Naive thymus-derived CD4-positive, alpha-beta T cell (primary cell): ENCODE data around the gene ZWINT. TPM values are rescaled to one million over a fixed set of nuclear protein-coding genes. Genes with fewer than 3 reads are reported as not detected.

Experiments used
- ATAC-seq: fragments of 150-1000 bp; cut with Tn5 transposase; 2 replicates; pipeline ENCODE4 v1.10.0; 2021; ENCODE audit warnings: mild to moderate bottlenecking, moderate library complexity
- CTCF ChIA-PET: fragments of 350-600 bp; sonication (Branson Sonifier 250); formaldehyde crosslinking; loops from one replicate; lab custom pipeline; 2021; ENCODE audit warnings: antibody characterized with exemption; lab: Charles Lee
- POLR2A ChIA-PET: fragments of 350-600 bp; sonication (Branson Sonifier 250); formaldehyde crosslinking; loops from one replicate; lab custom pipeline; 2021; ENCODE audit warnings: antibody characterized with exemption, inconsistent platforms; lab: Charles Lee
- DNase-seq, 9 donors: peaks; one replicate each; pipeline versions ENCODE4 v3.0.0 to v3.0.0-alpha.2; 2020 to 2022; ENCODE audit warnings: mixed read lengths in 1 of 9
- H3K27ac ChIP-seq: one replicate; pipeline ENCODE4 v1.7.0; 2013; ENCODE audit warnings: mild to moderate bottlenecking, low read depth, low read length, moderate library complexity
- H3K27me3 ChIP-seq, 2 donors: one replicate each; pipeline ENCODE4 v1.7.0; 2013; ENCODE audit warnings: low read length in 2 of 2, mild to moderate bottlenecking in 2 of 2, moderate library complexity in 2 of 2; ENCODE audit not compliant: control insufficient read depth in 2 of 2, insufficient read depth in 2 of 2
- H3K36me3 ChIP-seq, 3 experiments: 1 replicate in 2 of 3; 2 replicates in 1 of 3; pipeline ENCODE4 v1.7.0; 2013; ENCODE audit warnings: low read length in 3 of 3, mild to moderate bottlenecking in 3 of 3, moderate library complexity in 1 of 3; ENCODE audit not compliant: insufficient read depth in 3 of 3, control insufficient read depth in 2 of 3
- H3K4me1 ChIP-seq, 2 donors: one replicate each; pipeline ENCODE4 v1.7.0; 2013; ENCODE audit warnings: low read length in 2 of 2, mild to moderate bottlenecking in 2 of 2, moderate library complexity in 1 of 2; ENCODE audit not compliant: control insufficient read depth in 2 of 2, insufficient read depth in 2 of 2
- H3K4me3 ChIP-seq: 2 replicates; pipeline ENCODE4 v1.7.0; 2013; ENCODE audit warnings: mild to moderate bottlenecking, low read length
- H3K9me3 ChIP-seq, 3 experiments: 1 replicate in 2 of 3; 2 replicates in 1 of 3; pipeline ENCODE4 v1.7.0; 2013; ENCODE audit warnings: low read length in 3 of 3; ENCODE audit not compliant: control insufficient read depth in 2 of 3
- H3K27ac Mint-ChIP-seq, 9 donors: one replicate each; pipeline ENCODE4 v1.8.0; 2020 to 2022; ENCODE audit warnings: mixed read lengths in 9 of 9, mild to moderate bottlenecking in 8 of 9, moderate library complexity in 5 of 9, inconsistent platforms in 2 of 9
- H3K27me3 Mint-ChIP-seq, 5 donors: one replicate each; pipeline ENCODE4 v1.8.0; 2021 to 2022; ENCODE audit warnings: mixed read lengths in 5 of 5, mild to moderate bottlenecking in 1 of 5
- H3K36me3 Mint-ChIP-seq, 5 donors: one replicate each; pipeline ENCODE4 v1.8.0; 2020 to 2022; ENCODE audit warnings: mixed read lengths in 5 of 5, mild to moderate bottlenecking in 3 of 5, inconsistent platforms in 1 of 5
- H3K4me1 Mint-ChIP-seq, 7 donors: one replicate each; pipeline ENCODE4 v1.8.0; 2020 to 2022; ENCODE audit warnings: mixed read lengths in 7 of 7, mild to moderate bottlenecking in 3 of 7, inconsistent platforms in 1 of 7
- H3K4me3 Mint-ChIP-seq, 10 donors: one replicate each; pipeline ENCODE4 v1.8.0; 2020 to 2022; ENCODE audit warnings: mild to moderate bottlenecking in 10 of 10, mixed read lengths in 10 of 10, moderate library complexity in 6 of 10, inconsistent platforms in 2 of 10
- H3K9me3 Mint-ChIP-seq, 11 donors: one replicate each; pipeline ENCODE4 v1.8.0; 2020 to 2022; ENCODE audit warnings: mixed read lengths in 11 of 11, mild to moderate bottlenecking in 4 of 11, inconsistent platforms in 1 of 11, moderate library complexity in 1 of 11
- intact Hi-C, 2 donors: fragments of 100-400 bp; cut with micrococcal nuclease; formaldehyde crosslinking; loops; one replicate each; pipeline ENCODE4 v1.15.1; 2023
- polyA plus RNA-seq, 2 donors: library from polyadenylated mRNA; unstranded; fragments of 300-500 nt; fragmentation: Illumina TruSeq; gene quantifications; one replicate each; pipeline ENCODE4 v1.2.3, GENCODE V29; 2021
- total RNA-seq, 6 experiments: library from RNA in 5 of 6; stranded (reverse) in 5 of 6; gene quantifications; 1 replicate in 5 of 6; 2 replicates in 1 of 6; pipeline ENCODE4 v1.2.3 and lab custom pipeline; 2021 to 2026

The ZWINT gene
- total and polyA plus RNA-seq, 7 experiments from 2014 or later: 2.5 to 78.7 (median 3.5) TPM

GRCh38 chr10:56357018-56357417 is 4.0 kb downstream of the ZWINT start:
- intact Hi-C loops: no loop called here

GRCh38 chr10:56351909-56352630 is 9.0 kb downstream of the ZWINT start:
- H3K36me3 Mint-ChIP-seq: peaks cover 0 to 2% (median 0%) of the 10 kb centered on the region in 5 donors
- no peak overlapping the region for H3K4me3 ChIP-seq
- intact Hi-C loops: no loop called here
- no peaks in the 10 kb centered on the region for H3K4me1 ChIP-seq
- H3K9me3 ChIP-seq: no peaks in the 10 kb centered on the region
- DNase-seq (no peak), ATAC-seq (no peak)
- no peaks in the 10 kb centered on the region for H3K27me3 ChIP-seq
- POLR2A ChIA-PET: no interaction called here
- no peak overlapping the region for H3K4me3 Mint-ChIP-seq
- no peak overlapping the region for H3K27ac Mint-ChIP-seq
- CTCF ChIA-PET: no interaction called here
- no peaks in the 10 kb centered on the region for H3K27me3 Mint-ChIP-seq
- H3K36me3 ChIP-seq: no peaks in the 10 kb centered on the region
- no peak overlapping the region for H3K27ac ChIP-seq
- H3K9me3 Mint-ChIP-seq: no peaks in the 10 kb centered on the region
- peaks cover 0 to 3% (median 0%) of the 10 kb centered on the region in 7 donors for H3K4me1 Mint-ChIP-seq

More at GRCh38 chr10:56357018-56357417, 4.0 kb downstream of the ZWINT start:
- Mint-ChIP-seq H3K27me3 (no peaks in the 10 kb centered on the region), H3K9me3 (no peaks in the 10 kb centered on the region), H3K4me1 (peaks cover 9 to 38% (median 16%) of the 10 kb centered on the region in 7 donors), H3K36me3 (peaks cover 0 to 12% (median 0%) of the 10 kb centered on the region in 5 donors), H3K27ac (no peak overlapping the region), H3K4me3 (no peak overlapping the region)
- DNase-seq: no peak
- Histone ChIP-seq H3K4me1 (peaks cover 4 to 8% of the 10 kb centered on the region in 2 donors), H3K9me3 (no peaks in the 10 kb centered on the region), H3K36me3 (peaks cover 0 to 6% (median 0%) of the 10 kb centered on the region in 3 experiments), H3K27me3 (no peaks in the 10 kb centered on the region), H3K27ac (no peak overlapping the region), H3K4me3 (no peak overlapping the region)
- no peak for ATAC-seq
- CTCF ChIA-PET: no interaction called here
- POLR2A ChIA-PET: no interaction called here

- ATAC-seq: no peak
- Mint-ChIP-seq H3K36me3 (peaks cover 0 to 2% (median 0%) of the 10 kb centered on the region in 5 donors), H3K4me3 (no peak overlapping the region), H3K27me3 (no peaks in the 10 kb centered on the region), H3K9me3 (no peaks in the 10 kb centered on the region), H3K4me1 (no peaks in the 10 kb centered on the region), H3K27ac (no peak overlapping the region)
- intact Hi-C loops: no loop called here
- Histone ChIP-seq H3K27me3 (no peaks in the 10 kb centered on the region), H3K4me1 (no peaks in the 10 kb centered on the region), H3K4me3 (no peak overlapping the region), H3K36me3 (no peaks in the 10 kb centered on the region), H3K27ac (no peak overlapping the region), H3K9me3 (no peaks in the 10 kb centered on the region)
- ChIA-PET POLR2A (no interaction called here), CTCF (interaction anchor here (1.3 kb wide), 1 partner anchor 12 kb away, joined by 3 read pairs; the partner anchor contains the start of gene ZWINT)
- DNase-seq: no peak
Measured at GRCh38 chr10:56349611-56350010, 11.4 kb downstream of the ZWINT start.

- DNase-seq: no peak
- H3K27me3 ChIP-seq: no peaks in the 10 kb centered on the region
- no peaks in the 10 kb centered on the region for H3K36me3 ChIP-seq
- peaks cover 0 to 3% (median 0%) of the 10 kb centered on the region in 5 donors for H3K27me3 Mint-ChIP-seq
- H3K9me3 Mint-ChIP-seq: no peaks in the 10 kb centered on the region
- H3K4me3 ChIP-seq: no peak overlapping the region
- no peak overlapping the region for H3K27ac ChIP-seq
- H3K4me3 Mint-ChIP-seq: no peak overlapping the region
- intact Hi-C loops: no loop called here
- no peaks in the 10 kb centered on the region for H3K36me3 Mint-ChIP-seq
- CTCF ChIA-PET: interaction anchor here (0.5 kb wide), 1 partner anchor 8 kb away, joined by 3 read pairs; no protein-coding TSS in a partner anchor
- no peak for ATAC-seq
- no peak overlapping the region for H3K27ac Mint-ChIP-seq
- H3K4me1 ChIP-seq: no peaks in the 10 kb centered on the region
- POLR2A ChIA-PET: no interaction called here
- no peaks in the 10 kb centered on the region for H3K9me3 ChIP-seq
- H3K4me1 Mint-ChIP-seq: no peaks in the 10 kb centered on the region
Measured at GRCh38 chr10:56348101-56348500, 13.0 kb downstream of the ZWINT start.

GRCh38 chr10:56346845-56347415 is 14.1 kb downstream of the ZWINT start:
- POLR2A ChIA-PET: no interaction called here
- CTCF ChIA-PET: no interaction called here
- Mint-ChIP-seq H3K27me3 (peaks cover 0 to 5% (median 0%) of the 10 kb centered on the region in 5 donors), H3K27ac (no peak overlapping the region), H3K36me3 (no peaks in the 10 kb centered on the region), H3K9me3 (peaks cover 0 to 1% (median 0%) of the 10 kb centered on the region in 11 donors), H3K4me3 (no peak overlapping the region), H3K4me1 (no peaks in the 10 kb centered on the region)
- H3K36me3 ChIP-seq: no peaks in the 10 kb centered on the region
- no peaks in the 10 kb centered on the region for H3K4me1 ChIP-seq
- H3K27me3 ChIP-seq: no peaks in the 10 kb centered on the region
- no peaks in the 10 kb centered on the region for H3K9me3 ChIP-seq
- ATAC-seq (no peak), DNase-seq (no peak)
- intact Hi-C loops: no loop called here
- no peak overlapping the region for H3K4me3 ChIP-seq
- H3K27ac ChIP-seq: no peak overlapping the region

GRCh38 chr10:56341612-56342011 is 19.4 kb downstream of the ZWINT start:
- no peak overlapping the region for H3K27ac ChIP-seq
- DNase-seq (no peak), ATAC-seq (no peak)
- intact Hi-C loops: no loop called here
- no peaks in the 10 kb centered on the region for H3K9me3 ChIP-seq
- H3K27me3 ChIP-seq: no peaks in the 10 kb centered on the region
- ChIA-PET CTCF (no interaction called here), POLR2A (no interaction called here)
- no peaks in the 10 kb centered on the region for H3K36me3 ChIP-seq
- Mint-ChIP-seq H3K4me3 (no peak overlapping the region), H3K27me3 (peaks cover 0 to 5% (median 0%) of the 10 kb centered on the region in 5 donors), H3K4me1 (no peaks in the 10 kb centered on the region), H3K36me3 (no peaks in the 10 kb centered on the region), H3K9me3 (peaks cover 0 to 18% (median 3%) of the 10 kb centered on the region in 11 donors), H3K27ac (no peak overlapping the region)
- no peaks in the 10 kb centered on the region for H3K4me1 ChIP-seq
- no peak overlapping the region for H3K4me3 ChIP-seq
